Head of caudate nucleus (tissue), 42 donors: Measurements from ENCODE around the gene ATN1.
"Not testable (repeated sequence)": the region's sequence is repeated elsewhere in the genome, so short reads cannot be mapped to it uniquely, and the experiment has no call there.

Source experiments
- DNase-seq, 42 donors: peaks; one replicate each; pipeline versions ENCODE4 v3.0.0 to v3.0.0-alpha.2; 2020 to 2021; ENCODE audit warnings: mixed read lengths in 7 of 42
- intact Hi-C: fragments of 100-400 bp; cut with DNase I; formaldehyde crosslinking; loops from one replicate; pipeline ENCODE4 v1.15.0; 2022

The ATN1 gene

GRCh38 chr12:6899837-6900519, 27.8 kb upstream of the ATN1 start:
- peak in 37 of 42 donors; percentile 23 to 84 (median 54) for DNase-seq
- intact Hi-C loops, result no loop called here

GRCh38 chr12:6902448-6902847, 25.3 kb upstream of the ATN1 start:
- intact Hi-C loops, result no loop called here

GRCh38 chr12:6903722-6904121, 24.0 kb upstream of the ATN1 start:
- intact Hi-C loops, result no loop called here
- no peak for DNase-seq

More at GRCh38 chr12:6902448-6902847, 25.3 kb upstream of the ATN1 start:
- DNase-seq, result no peak

- DNase-seq, result peak; percentile 97 to 100 (median 99)
Measured at GRCh38 chr12:6904280-6905276, 23.2 kb upstream of the ATN1 start, which contains the start of gene LRRC23. Gene LRRC23, plus strand, starts transcription at chr12:6904822. Its CDS starts 812 bp downstream, at chr12:6905634.

DNA sequence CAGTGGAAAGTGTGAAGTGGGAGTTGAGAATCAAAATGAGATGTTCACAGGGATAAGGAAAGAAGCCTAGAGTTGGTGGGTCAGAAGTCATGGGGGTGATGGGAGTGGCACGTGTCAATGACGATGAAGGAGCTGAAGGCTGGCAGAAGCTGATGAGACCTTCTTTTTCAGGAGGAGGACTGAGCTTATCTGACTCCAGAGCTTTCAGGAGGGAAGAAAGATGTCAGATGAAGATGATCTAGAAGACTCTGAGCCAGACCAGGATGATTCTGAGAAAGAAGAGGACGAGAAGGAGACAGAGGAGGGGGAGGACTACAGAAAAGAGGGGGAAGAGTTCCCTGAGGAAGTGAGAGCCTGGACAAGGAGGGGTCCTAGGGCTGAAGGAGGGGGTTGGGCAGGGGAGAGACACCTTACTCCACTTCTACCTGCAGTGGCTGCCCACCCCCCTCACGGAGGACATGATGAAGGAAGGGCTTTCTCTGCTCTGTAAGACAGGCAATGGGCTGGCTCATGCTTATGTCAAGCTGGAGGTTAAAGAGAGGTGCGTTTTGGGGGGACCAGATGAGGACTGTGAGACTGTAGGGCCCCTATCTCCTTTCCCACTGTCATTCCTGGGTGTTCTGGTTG, 22.2 kb upstream of the ATN1 start:
- intact Hi-C loops, result no loop called here
- DNase-seq, result no peak

More at GRCh38 chr12:6904280-6905276, 23.2 kb upstream of the ATN1 start, which contains the start of gene LRRC23:
- intact Hi-C loops, result no loop called here

DNA sequence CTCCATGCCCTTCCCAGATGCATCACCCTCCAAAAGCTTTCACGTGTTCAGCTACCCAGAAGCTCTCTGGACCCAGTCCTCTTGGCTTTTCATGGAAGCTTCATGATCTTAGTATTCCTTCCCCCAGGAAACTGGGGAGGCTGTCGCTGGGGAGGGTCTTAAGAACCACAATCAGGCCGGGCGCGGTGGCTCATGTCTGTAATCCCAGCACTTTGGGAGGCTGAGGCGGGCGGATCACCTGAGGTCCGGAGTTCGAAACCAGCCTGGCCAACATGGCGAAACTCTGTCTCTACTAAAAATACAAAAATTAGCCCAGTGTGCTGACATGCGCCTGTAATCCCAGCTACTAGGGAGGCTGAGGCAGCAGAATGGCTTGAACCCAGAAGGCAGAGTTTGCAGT, 19.6 kb upstream of the ATN1 start:
- DNase-seq, result peak in 1 of 42 donors; percentile 31
- intact Hi-C loops, result not testable (repeated sequence)

GRCh38 chr12:6909421-6910145, 18.2 kb upstream of the ATN1 start:
- peak in 1 of 42 donors; percentile 3 for DNase-seq
- intact Hi-C loops, result no loop called here

GRCh38 chr12:6912164-6912935, 15.4 kb upstream of the ATN1 start:
- intact Hi-C loops, result no loop called here
- peak in 1 of 42 donors; percentile 20 for DNase-seq

DNA sequence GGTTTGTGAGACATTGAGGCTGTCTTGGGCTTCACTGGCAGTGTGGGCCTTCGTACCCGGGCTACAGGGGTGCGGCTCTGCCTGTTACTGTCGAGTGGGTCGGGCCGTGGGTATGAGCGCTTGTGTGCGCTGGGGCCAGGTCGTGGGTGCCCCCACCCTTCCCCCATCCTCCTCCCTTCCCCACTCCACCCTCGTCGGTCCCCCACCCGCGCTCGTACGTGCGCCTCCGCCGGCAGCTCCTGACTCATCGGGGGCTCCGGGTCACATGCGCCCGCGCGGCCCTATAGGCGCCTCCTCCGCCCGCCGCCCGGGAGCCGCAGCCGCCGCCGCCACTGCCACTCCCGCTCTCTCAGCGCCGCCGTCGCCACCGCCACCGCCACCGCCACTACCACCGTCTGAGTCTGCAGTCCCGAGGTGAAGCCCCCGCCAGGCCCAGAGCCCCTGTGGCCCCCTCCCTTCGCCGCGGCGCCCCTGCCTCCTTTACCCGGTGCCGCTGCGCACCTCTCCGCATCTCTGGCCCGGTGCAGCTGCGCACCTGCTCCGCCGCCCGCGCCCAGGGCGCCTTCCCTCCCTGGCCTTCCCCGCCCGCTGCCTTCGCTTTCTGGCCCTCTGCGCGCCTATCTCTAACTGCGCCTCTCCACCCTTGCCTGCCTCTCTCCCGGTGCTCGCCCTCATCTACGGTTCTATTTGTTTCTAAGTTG, 13.4 kb upstream of the ATN1 start, which contains the start of gene ENO2:
TSS of gene ENO2 (plus strand) at position 335 of the 701 bp plus-strand sequence. CDS start 1,253 bp downstream, outside the sequence.
- intact Hi-C loops, result no loop called here

GRCh38 chr12:6914947-6915788, 12.6 kb upstream of the ATN1 start:
- DNase-seq, result peak in 9 of 42 donors; percentile 25 to 73 (median 50)
- intact Hi-C loops, result no loop called here

More for the DNA sequence above, 13.4 kb upstream of the ATN1 start, which contains the start of gene ENO2:
- DNase-seq, result peak; percentile 73 to 97 (median 91)

DNA sequence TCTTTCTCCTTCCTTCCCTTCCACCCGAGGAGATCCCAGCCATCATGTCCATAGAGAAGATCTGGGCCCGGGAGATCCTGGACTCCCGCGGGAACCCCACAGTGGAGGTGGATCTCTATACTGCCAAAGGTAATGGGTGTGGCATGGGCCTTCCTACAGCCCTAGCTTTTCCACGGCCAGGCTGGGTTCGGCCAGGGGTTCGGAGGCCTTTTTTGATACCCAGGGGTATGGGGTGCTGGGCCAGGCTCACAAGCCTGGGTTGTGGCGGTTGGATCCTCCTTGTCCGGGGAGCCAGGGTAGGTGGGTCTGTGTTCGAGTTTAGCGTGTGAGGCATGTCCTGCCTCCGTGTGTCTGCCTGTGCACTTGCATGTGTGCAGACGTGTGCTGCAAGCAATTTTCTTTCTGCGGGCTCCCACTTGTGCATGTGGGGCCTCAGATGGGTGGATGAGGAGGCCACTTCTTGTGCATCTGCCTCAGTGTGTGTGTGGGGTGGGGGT, 11.9 kb upstream of the ATN1 start:
- peak in 1 of 42 donors; percentile 20 for DNase-seq
- intact Hi-C loops, result no loop called here

DNA sequence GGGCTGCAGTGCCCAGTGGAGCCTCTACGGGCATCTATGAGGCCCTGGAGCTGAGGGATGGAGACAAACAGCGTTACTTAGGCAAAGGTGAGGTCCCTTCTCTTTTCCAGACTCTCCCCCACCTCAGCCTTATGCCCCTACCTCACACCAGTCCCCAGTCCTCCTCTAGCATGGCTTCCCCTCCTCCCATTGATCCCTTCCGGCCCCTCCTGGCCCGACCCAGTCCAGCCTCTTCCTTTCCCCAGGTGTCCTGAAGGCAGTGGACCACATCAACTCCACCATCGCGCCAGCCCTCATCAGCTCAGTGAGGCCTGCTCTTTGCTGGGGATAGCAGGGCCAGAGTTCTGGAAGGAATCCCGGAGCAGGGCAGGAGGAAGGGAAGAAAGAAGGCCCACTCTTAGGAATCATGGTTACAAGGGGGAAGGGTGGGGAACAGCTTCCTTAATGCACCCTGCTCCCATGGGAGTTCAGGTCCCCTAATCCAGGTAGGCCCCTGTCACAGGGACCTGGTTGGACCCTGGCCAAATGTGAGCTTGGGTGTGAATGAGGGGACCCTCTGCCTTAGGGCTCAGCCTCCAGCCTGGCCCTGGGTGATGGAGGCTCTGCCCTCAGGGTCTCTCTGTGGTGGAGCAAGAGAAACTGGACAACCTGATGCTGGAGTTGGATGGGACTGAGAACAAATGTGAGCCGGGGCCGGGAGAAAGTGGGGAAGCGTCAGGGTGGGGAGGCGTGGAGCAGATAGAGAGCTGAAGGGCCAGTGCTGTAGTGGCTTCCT, 11.1 kb upstream of the ATN1 start:
- DNase-seq, result peak in 1 of 42 donors; percentile 9

GRCh38 chr12:6917491-6918231, 10.1 kb upstream of the ATN1 start:
- intact Hi-C loops, result no loop called here
- peak in 1 of 42 donors; percentile 7 for DNase-seq

More for the DNA sequence above, 11.1 kb upstream of the ATN1 start:
- intact Hi-C loops, result no loop called here

- intact Hi-C loops, result no loop called here
- peak in 2 of 42 donors; percentile 10 to 18 for DNase-seq
Measured at GRCh38 chr12:6919588-6919987, 8.2 kb upstream of the ATN1 start.
